Heart left ventricle (tissue), 16 donors: ENCODE results near the gene PREX1. TPM values are rescaled to one million over a fixed set of nuclear protein-coding genes. Genes with fewer than 3 reads are reported as not detected.

ENCODE experiments used
- ATAC-seq, 4 donors: fragments of 200-7000 bp; cut with Tn5 transposase; one replicate each; pipeline ENCODE4 v1.9.1; 2020 to 2022; ENCODE audit warnings: moderate library complexity in 4 of 4, mild to moderate bottlenecking in 3 of 4, moderate number of reproducible peaks in 1 of 4
- DNase-seq, 5 donors: peaks; one replicate each; pipeline ENCODE4 v3.0.0-alpha.2; 2020
- H3K27ac ChIP-seq, 12 donors: fragments of 200-600 bp; sonication (generic) in 4 of 12; one replicate each; pipeline versions ENCODE4 v1.5.0 to v1.8.0; 2016 to 2022; ENCODE audit warnings: mild to moderate bottlenecking in 2 of 12
- H3K27me3 ChIP-seq, 9 donors: fragments of 200-600 bp; sonication (generic) in 2 of 9; one replicate each; pipeline versions ENCODE4 v1.5.1 to v1.8.0; 2016 to 2022; ENCODE audit warnings: mild to moderate bottlenecking in 3 of 9
- H3K36me3 ChIP-seq, 9 donors: fragments of 200-600 bp; sonication (generic) in 2 of 9; one replicate each; pipeline versions ENCODE4 v1.5.0 to v1.8.0; 2018 to 2022; ENCODE audit warnings: mild to moderate bottlenecking in 2 of 9
- H3K4me1 ChIP-seq, 12 donors: fragments of 200-600 bp; sonication (generic) in 4 of 12; one replicate each; pipeline versions ENCODE4 v1.5.0 to v1.8.0; 2016 to 2022; ENCODE audit warnings: mild to moderate bottlenecking in 3 of 12
- H3K4me3 ChIP-seq, 12 donors: fragments of 200-600 bp; sonication (generic) in 4 of 12; one replicate each; pipeline versions ENCODE4 v1.5.0 to v1.8.0; 2017 to 2022; ENCODE audit warnings: mild to moderate bottlenecking in 9 of 12, moderate library complexity in 4 of 12
- H3K9me3 ChIP-seq, 12 donors: fragments of 200-600 bp; sonication (generic) in 4 of 12; one replicate each; pipeline versions ENCODE4 v1.5.0 to v1.8.0; 2016 to 2022; ENCODE audit warnings: mild to moderate bottlenecking in 1 of 12
- POLR2A ChIP-seq, 2 donors: fragments of 450-650 bp; IDR thresholded peaks; one replicate each; pipeline ENCODE4 v1.6.1; 2017; ENCODE audit warnings: antibody characterized with exemption in 2 of 2, mild to moderate bottlenecking in 2 of 2, moderate library complexity in 2 of 2
- WGBS, 4 donors: extraction: QIAGEN DNeasy Blood & Tissue Kit in 2 of 4; methylation state at CpG; one replicate each; pipeline versions ENCODE4 v1.1.5 to v1.1.7; 2013 to 2018; 5-methylcytosine and 5-hydroxymethylcytosine counted together
- intact Hi-C, 10 donors: fragments of 100-400 bp; cut with DNase I; formaldehyde crosslinking; loops; one replicate each; pipeline versions ENCODE4 v1.11.1 to v1.14.2; 2022
- polyA plus RNA-seq, 2 donors: library from polyadenylated mRNA; stranded (reverse); fragments of 200-250 nt; gene quantifications; one replicate each; pipeline ENCODE4 v1.2.3, GENCODE V29; 2013
- total RNA-seq, 9 donors: library from RNA; depleted of rRNA in 2 of 9; stranded (reverse); fragments of >200 nt in 2 of 9; fragmentation: NEBNext Ultra II Directional in 3 of 9; extraction: Animal tissue kit (Norgen Biotek cat#: 25700) in 3 of 9; gene quantifications; one replicate each; pipeline versions ENCODE4 v1.1.0 to v1.2.4, GENCODE V29; 2016 to 2023
- TF ChIP-seq, protein P1 (sequence below), 12 donors: fragments of 200-600 bp; sonication (generic) in 4 of 12; IDR thresholded peaks; one replicate each; pipeline versions ENCODE4 v1.5.0 to v1.8.0; 2018 to 2022; ENCODE audit warnings: antibody characterized with exemption in 12 of 12, mild to moderate bottlenecking in 5 of 12
- donor health status: ischemic (EF 13 %, LVEDD 7.1; RV severe dilation, severe dysfunction).
- donor health status: healthy with polysubstance abuse.
- donor health status: DM: no; HTN: yes; CAD: no.
- donor health status: DM: no; HTN: no; CAD: no.
- donor health status: ischemic (EF 25% LVEDD 6.9; RV normal size, moderate dysfunction).
- donor health status: ischemic (EF 25% LVEDD 5.7; RV mildly dilated, moderate dysfunction).
- donor health status: healthy.
- donor health status: DM: yes; HTN: yes; CAD: no.
- donor health status: ischemic (EF 35%, LVEDD 5.7; RV mildly dilated, moderate dysfunction).
- donor health status: nonischemic (EF 11% LVEDD 7.7; RV severe dilation, severe dysfunction).
- donor health status: DM: yes; HTN: yes; CAD: no.
- donor health status: PGD.
- donor health status: ischemic (EF 29% LVEDD 5.4; RV normal size, mild dysfunction).
- donor health status: nonischemic (EF 23%, LVEDD 6.1; RV moderate dilation, normal function).

PREX1 gene
- total and polyA plus RNA-seq, 11 donors, result 7.2 to 41.5 (median 11.9) TPM

DNA sequence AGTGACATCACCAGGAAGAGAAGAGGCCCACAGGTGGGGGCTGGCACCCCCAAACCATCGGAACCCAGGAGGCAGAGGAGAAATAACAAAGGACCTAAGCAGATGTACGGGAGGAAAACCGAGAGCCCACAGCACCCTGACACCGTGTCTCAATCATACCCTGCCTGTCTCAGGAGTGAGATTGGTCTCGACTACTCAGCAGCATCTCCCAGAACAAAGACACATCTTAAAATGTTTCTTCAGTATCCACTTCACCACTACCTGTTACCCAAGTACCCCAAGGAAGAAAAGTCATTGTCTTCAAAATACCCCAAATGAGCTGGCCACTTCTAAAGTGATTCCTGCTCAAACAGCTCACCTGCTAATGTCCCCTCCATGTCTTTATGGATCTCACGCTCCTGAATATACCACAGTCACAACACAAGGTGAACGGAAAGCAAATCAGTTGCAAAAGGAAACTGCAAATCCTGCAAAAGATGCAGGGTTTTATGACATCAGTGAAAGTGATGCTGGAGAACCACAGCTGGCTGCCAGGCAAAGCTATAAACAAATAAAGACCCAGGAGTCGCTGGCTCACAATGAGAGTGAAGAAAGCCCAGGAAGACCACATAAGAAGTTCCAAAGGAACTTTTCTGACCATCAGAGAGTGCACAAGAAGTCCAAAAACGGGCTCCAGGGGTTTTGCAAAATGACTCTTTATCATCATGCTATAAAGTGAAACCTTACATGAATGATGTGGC is 44.1 kb downstream of the PREX1 start:
- ATAC-seq, result no peak
- no peak overlapping the region for H3K27ac ChIP-seq
- TF ChIP-seq, protein P1, sequence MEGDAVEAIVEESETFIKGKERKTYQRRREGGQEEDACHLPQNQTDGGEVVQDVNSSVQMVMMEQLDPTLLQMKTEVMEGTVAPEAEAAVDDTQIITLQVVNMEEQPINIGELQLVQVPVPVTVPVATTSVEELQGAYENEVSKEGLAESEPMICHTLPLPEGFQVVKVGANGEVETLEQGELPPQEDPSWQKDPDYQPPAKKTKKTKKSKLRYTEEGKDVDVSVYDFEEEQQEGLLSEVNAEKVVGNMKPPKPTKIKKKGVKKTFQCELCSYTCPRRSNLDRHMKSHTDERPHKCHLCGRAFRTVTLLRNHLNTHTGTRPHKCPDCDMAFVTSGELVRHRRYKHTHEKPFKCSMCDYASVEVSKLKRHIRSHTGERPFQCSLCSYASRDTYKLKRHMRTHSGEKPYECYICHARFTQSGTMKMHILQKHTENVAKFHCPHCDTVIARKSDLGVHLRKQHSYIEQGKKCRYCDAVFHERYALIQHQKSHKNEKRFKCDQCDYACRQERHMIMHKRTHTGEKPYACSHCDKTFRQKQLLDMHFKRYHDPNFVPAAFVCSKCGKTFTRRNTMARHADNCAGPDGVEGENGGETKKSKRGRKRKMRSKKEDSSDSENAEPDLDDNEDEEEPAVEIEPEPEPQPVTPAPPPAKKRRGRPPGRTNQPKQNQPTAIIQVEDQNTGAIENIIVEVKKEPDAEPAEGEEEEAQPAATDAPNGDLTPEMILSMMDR (IDR thresholded peaks at IDR 0.05), result no peak
- no peak for TF ChIP-seq POLR2A (IDR thresholded peaks at IDR 0.05)

DNA sequence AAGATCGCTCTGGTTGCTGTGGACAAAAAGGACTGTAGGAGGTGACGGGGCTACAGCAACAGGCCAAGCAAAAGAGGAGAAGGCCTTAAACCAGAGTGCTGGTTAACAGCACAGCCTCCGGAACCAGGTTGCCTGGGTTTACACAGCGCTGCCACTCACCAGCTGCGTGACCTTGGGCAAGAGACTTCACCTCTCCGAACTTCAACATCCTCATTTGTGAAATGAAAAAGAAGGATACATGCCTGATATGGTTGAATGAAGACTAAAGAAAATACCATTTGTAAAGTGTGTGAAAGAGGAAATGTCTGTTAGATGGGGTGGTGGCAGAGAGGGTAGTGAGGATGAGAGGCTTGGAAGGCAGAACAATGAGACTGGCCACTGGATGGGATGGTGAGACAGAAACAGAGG is 44.9 kb downstream of the PREX1 start:
- intact Hi-C loops, result no loop called here

More for the DNA sequence above, 44.1 kb downstream of the PREX1 start:
- Histone ChIP-seq H3K4me3 (no peak overlapping the region), H3K4me1 (peaks cover 0 to 82% (median 0%) of the 10 kb centered on the region in 12 donors), H3K36me3 (no peaks in the 10 kb centered on the region), H3K9me3 (peaks cover 0 to 9% (median 0%) of the 10 kb centered on the region in 12 donors), H3K27me3 (no peaks in the 10 kb centered on the region)
- intact Hi-C loops, result no loop called here
- 87 to 90% (median 89%) methylated on average over 9 of the region's 9 CpGs for whole genome bisulfite sequencing, 4 donors
- no peak for DNase-seq

DNA sequence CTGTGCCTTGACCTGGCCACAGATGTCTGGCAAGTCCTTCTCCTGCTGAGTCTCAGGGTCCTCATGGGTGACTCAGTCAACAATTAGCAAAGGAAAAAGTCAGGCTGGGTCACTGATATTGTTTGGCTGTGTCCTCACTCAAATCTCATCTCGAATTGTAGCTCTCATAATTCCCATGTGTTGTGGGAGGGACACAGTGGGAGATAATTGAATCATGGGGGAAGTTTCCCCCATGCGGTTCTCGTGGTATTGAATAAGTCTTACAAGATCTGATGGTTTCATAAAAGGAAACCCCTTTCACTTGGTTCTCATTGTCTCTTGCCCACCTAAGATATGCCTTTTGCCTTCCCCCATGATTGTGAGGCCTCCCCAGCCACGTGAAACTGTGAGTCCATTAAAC is 45.7 kb downstream of the PREX1 start:
- H3K27ac ChIP-seq, result peak overlapping the region in 1 of 12 donors; percentile 20
- WGBS, 4 donors, result 67 to 85% (median 73%) methylated on average over 4 of the region's 4 CpGs
- no peaks in the 10 kb centered on the region for H3K27me3 ChIP-seq
- no peak for ATAC-seq
- DNase-seq, result no peak
- H3K36me3 ChIP-seq, result no peaks in the 10 kb centered on the region
- intact Hi-C loops, result no loop called here
- TF ChIP-seq POLR2A (IDR thresholded peaks at IDR 0.05), result no peak
- TF ChIP-seq, protein P1 (IDR thresholded peaks at IDR 0.05), result no peak
- peaks cover 0 to 9% (median 0%) of the 10 kb centered on the region in 12 donors for H3K9me3 ChIP-seq
- peaks cover 0 to 75% (median 0%) of the 10 kb centered on the region in 12 donors for H3K4me1 ChIP-seq
- no peak overlapping the region for H3K4me3 ChIP-seq

More for the DNA sequence above, 44.9 kb downstream of the PREX1 start:
- no peak overlapping the region for H3K4me3 ChIP-seq
- WGBS, 4 donors, result 94 to 98% (median 95%) methylated on average over 6 of the region's 6 CpGs
- ATAC-seq (no peak), DNase-seq (no peak)
- no peaks in the 10 kb centered on the region for H3K36me3 ChIP-seq
- TF ChIP-seq, protein P1 (IDR thresholded peaks at IDR 0.05), result no peak
- no peak for TF ChIP-seq POLR2A (IDR thresholded peaks at IDR 0.05)
- H3K27ac ChIP-seq, result no peak overlapping the region
- peaks cover 0 to 9% (median 0%) of the 10 kb centered on the region in 12 donors for H3K9me3 ChIP-seq
- H3K27me3 ChIP-seq, result no peaks in the 10 kb centered on the region
- H3K4me1 ChIP-seq, result peaks cover 0 to 75% (median 0%) of the 10 kb centered on the region in 12 donors

DNA sequence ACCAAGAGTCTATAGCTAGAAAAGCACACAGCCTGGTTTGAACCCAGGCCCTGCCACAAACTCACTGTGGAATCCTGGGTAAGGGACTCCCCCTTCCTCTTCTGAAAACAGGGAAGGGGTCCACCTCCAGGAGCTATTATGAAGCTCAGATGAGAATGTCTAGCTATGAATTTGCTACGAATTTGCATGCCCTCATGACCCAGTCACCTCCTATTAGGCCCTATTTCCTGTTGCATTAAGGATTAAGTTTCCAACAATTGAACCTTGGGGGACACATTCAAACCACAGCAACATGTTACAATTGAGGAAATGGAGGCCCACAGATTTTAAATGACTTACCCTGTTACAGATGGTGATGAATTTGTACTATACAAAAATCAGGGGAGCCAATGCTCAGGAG is 46.2 kb downstream of the PREX1 start:
- H3K4me1 ChIP-seq, result peaks cover 0 to 75% (median 0%) of the 10 kb centered on the region in 12 donors
- H3K27me3 ChIP-seq, result no peaks in the 10 kb centered on the region
- H3K4me3 ChIP-seq, result no peak overlapping the region
- no peaks in the 10 kb centered on the region for H3K36me3 ChIP-seq
- peak overlapping the region in 1 of 12 donors; percentile 20 for H3K27ac ChIP-seq
- intact Hi-C loops, result no loop called here
- TF ChIP-seq, protein P1 (IDR thresholded peaks at IDR 0.05), result no peak
- no peak for TF ChIP-seq POLR2A (IDR thresholded peaks at IDR 0.05)
- H3K9me3 ChIP-seq, result peaks cover 0 to 9% (median 0%) of the 10 kb centered on the region in 12 donors
- DNase-seq (no peak), ATAC-seq (no peak)
- 51 to 71% (median 58%) methylated on average over 1 of the region's 1 CpG for WGBS, 4 donors
